GM12874 (cell line): ENCODE measurements around the gene TMEM87B.

ENCODE experiments used
- CTCF ChIP-seq: IDR thresholded peaks from 2 replicates; pipeline ENCODE4 v1.5.1; 2011; ENCODE audit warnings: low read depth, mild to moderate bottlenecking, control low read depth, low read length, moderate library complexity; ENCODE audit not compliant: insufficient read depth

Gene TMEM87B

GRCh38 chr2:112026509-112026908, 28.6 kb upstream of the TMEM87B start:
- no peak for TF ChIP-seq CTCF

GRCh38 chr2:112027767-112028166, 27.3 kb upstream of the TMEM87B start:
- TF ChIP-seq CTCF = no peak

- TF ChIP-seq CTCF = no peak
These were observed 25.9 kb upstream of the TMEM87B start for GRCh38 chr2:112029164-112029563.

GRCh38 chr2:112031473-112032223, 23.4 kb upstream of the TMEM87B start:
- no peak for TF ChIP-seq CTCF

- TF ChIP-seq CTCF = no peak
These were observed 22.9 kb upstream of the TMEM87B start for GRCh38 chr2:112032224-112032586.

- TF ChIP-seq CTCF = no peak
These were observed 22.2 kb upstream of the TMEM87B start for GRCh38 chr2:112032689-112033465.

GRCh38 chr2:112033600-112033999, 21.5 kb upstream of the TMEM87B start:
- TF ChIP-seq CTCF = no peak
